KOPT-K1 (cell line): ENCODE data around the gene TBX6.

Experiments
- H3K27ac ChIP-seq: fragments of 200-600 bp; sonication (generic); 2 replicates; pipeline ENCODE4 v1.5.1; 2016; ENCODE audit warnings: antibody characterized with exemption, mild to moderate bottlenecking, low read depth, low read length; ENCODE audit not compliant: poor library complexity, severe bottlenecking
- H3K36me3 ChIP-seq: fragments of 200-600 bp; sonication (generic); 2 replicates; pipeline ENCODE4 v1.5.1; 2017; ENCODE audit warnings: antibody characterized with exemption, mild to moderate bottlenecking, low read length, moderate library complexity; ENCODE audit not compliant: insufficient read depth
- H3K9me3 ChIP-seq: fragments of 200-600 bp; sonication (generic); 2 replicates; pipeline ENCODE4 v1.5.1; 2017; ENCODE audit warnings: antibody characterized with exemption, low read length, mild to moderate bottlenecking; ENCODE audit not compliant: insufficient read depth, poor library complexity, severe bottlenecking

Gene TBX6

GRCh38 chr16:30067584-30067916 is 24.2 kb downstream of the TBX6 start:
- H3K27ac ChIP-seq, result peak overlapping the region; percentile 97
- no peaks in the 10 kb centered on the region for H3K9me3 ChIP-seq
- H3K36me3 ChIP-seq, result peaks cover 65% of the 10 kb centered on the region

- Histone ChIP-seq H3K9me3 (no peaks in the 10 kb centered on the region), H3K27ac (peak overlapping the region; percentile 97), H3K36me3 (peaks cover 59% of the 10 kb centered on the region)
Measured at GRCh38 chr16:30066761-30067583, 24.8 kb downstream of the TBX6 start.

- H3K36me3 ChIP-seq, result peaks cover 51% of the 10 kb centered on the region
- H3K9me3 ChIP-seq, result no peaks in the 10 kb centered on the region
- H3K27ac ChIP-seq, result peak overlapping the region; percentile 97
Measured at GRCh38 chr16:30065943-30066760, 25.6 kb downstream of the TBX6 start.

DNA sequence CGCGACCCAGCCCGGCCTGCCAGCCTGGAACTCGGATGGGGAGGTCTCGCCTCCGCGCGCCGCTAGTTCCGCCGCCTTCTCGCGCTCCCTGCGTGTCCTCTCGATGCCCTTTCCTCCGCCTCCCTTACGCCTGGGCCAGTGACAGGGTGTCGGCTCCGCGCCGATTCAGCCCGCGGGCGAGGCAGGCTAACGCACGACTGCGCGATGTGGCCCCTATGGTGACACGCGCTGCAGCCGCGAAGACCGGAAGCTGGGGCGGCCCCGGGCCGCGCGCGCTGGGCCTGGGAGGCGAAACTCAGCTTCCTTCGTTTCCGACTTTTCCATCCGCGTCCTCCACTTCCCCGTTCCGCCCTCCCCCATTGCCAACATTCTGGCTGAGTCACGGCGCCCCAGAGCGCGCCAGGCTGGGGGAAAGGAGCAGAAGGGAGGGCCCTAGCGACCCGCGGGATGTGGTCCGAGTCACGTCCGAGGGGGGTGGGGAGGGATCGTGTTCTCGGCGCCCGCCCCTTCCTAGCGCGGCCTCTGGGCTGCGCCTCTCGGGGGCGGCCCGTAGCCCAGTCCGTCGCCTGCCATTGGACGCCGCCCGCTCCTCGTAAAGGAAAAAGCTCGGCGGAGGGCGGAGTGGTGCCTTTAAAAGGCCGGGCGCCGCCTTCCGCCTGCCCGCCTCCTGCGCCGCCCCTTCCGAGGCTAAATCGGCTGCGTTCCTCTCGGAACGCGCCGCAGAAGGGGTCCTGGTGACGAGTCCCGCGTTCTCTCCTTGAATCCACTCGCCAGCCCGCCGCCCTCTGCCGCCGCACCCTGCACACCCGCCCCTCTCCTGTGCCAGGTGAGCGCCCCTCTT is 26.4 kb downstream of the TBX6 start, which contains the start of gene ALDOA:
Gene ALDOA (plus strand): TSS at position 659 of the 841 bp plus-strand sequence. CDS start 1,138 bp downstream, outside the sequence.
- H3K36me3 ChIP-seq, result peaks cover 42% of the 10 kb centered on the region
- peak within 1 kb of the TSS; percentile 97 for H3K27ac ChIP-seq
- H3K9me3 ChIP-seq, result no peaks in the 10 kb centered on the region

DNA sequence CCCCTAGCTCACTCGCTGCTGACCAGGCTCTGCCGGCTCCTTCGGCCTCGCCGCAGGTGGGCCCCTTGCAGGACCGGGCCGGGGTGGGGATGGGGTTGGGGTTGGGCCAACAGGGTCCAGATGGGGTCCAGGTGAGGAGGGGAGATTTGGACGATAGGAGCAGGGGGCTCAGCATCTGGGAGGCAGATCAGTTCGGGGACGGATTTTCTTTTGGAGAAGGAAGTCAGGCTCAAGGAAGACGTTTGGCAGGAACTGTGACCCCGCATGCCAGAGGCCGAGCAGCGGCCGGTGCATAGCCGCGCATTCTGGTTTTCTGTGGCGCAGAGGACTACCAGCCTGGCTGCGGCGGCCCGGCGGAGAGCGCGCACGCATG is 27.0 kb downstream of the TBX6 start:
- Histone ChIP-seq H3K9me3 (no peaks in the 10 kb centered on the region), H3K27ac (peak overlapping the region; percentile 97), H3K36me3 (peaks cover 36% of the 10 kb centered on the region)

- H3K27ac ChIP-seq, result peak overlapping the region; percentile 97
- H3K9me3 ChIP-seq, result no peaks in the 10 kb centered on the region
- peaks cover 30% of the 10 kb centered on the region for H3K36me3 ChIP-seq
Measured at GRCh38 chr16:30063893-30064728, 27.6 kb downstream of the TBX6 start.

- Histone ChIP-seq H3K9me3 (no peaks in the 10 kb centered on the region), H3K36me3 (peaks cover 23% of the 10 kb centered on the region), H3K27ac (peak overlapping the region; percentile 97)
Measured at GRCh38 chr16:30063278-30063892, 28.3 kb downstream of the TBX6 start.

DNA sequence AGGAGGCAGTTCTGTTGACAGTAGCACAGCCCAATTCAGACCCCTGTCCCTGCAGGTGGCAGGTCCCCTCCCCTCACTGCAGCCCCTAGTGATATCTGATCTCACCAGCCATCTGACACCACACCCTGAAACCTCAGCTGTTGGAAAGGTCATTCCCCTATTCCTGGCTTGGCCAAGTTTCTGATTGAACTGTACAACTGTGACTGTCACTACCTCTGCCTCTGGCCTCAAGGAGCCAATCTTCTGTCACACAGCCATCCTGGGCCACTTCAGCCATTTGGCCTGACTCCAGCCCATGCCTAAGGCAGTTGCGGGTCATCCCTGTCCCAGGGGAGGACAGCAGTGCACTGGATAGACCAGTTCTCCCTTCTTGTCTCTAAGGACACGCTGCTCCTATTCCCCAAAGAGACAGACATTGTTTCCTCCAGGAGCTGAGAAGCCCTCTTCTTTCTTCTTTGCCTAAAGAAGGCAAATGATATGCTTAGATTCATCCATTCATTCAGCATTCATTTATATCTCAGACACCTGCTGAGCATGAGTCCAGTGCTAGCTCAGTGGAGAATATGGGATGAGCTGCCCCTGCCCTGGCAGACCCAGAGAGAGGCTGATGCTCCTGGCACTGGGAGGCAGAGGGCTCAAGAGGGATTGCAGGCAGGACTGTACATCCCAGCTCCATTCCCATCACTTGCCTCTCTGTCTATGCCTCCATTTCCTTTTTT is 30.7 kb downstream of the TBX6 start:
- H3K9me3 ChIP-seq, result no peaks in the 10 kb centered on the region
- no peaks in the 10 kb centered on the region for H3K36me3 ChIP-seq
- H3K27ac ChIP-seq, result no peak overlapping the region

DNA sequence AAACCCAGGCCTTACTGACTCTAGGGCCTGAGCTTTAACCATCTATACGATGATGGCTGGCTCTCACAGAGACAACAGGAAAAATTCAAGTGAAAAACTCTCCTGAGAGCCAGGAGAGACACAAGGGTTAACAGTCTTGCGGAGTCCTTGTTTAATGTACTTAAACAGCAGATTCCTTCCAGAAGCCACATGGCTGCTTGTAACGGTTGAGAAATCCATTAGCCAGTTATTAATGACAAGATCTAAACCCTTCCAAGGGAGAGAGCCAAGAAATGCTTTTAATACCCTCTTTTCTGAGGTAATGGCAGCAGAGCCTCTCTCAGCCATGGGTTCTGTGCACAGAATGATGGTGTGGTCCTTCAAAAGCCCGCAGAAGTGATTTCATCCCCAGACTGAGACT is 31.4 kb downstream of the TBX6 start:
- no peak overlapping the region for H3K27ac ChIP-seq
- H3K36me3 ChIP-seq, result no peaks in the 10 kb centered on the region
- no peaks in the 10 kb centered on the region for H3K9me3 ChIP-seq

- H3K27ac ChIP-seq, result peak overlapping the region; percentile 18
- no peaks in the 10 kb centered on the region for H3K9me3 ChIP-seq
- no peaks in the 10 kb centered on the region for H3K36me3 ChIP-seq
Measured at GRCh38 chr16:30054959-30055553, 36.7 kb downstream of the TBX6 start.

GRCh38 chr16:30054451-30054850 is 37.3 kb downstream of the TBX6 start:
- Histone ChIP-seq H3K9me3 (no peaks in the 10 kb centered on the region), H3K27ac (peak overlapping the region; percentile 18), H3K36me3 (no peaks in the 10 kb centered on the region)

- Histone ChIP-seq H3K27ac (peak overlapping the region; percentile 92), H3K36me3 (no peaks in the 10 kb centered on the region), H3K9me3 (no peaks in the 10 kb centered on the region)
Measured at GRCh38 chr16:30053376-30054015, 38.2 kb downstream of the TBX6 start.
